Colonic mucosa (tissue), 4 donors: Measurements from ENCODE around the gene STOML3. TPM values are rescaled to one million over a fixed set of nuclear protein-coding genes. Genes with fewer than 3 reads are reported as not detected.

Source experiments
- DNase-seq: peaks from one replicate; pipeline ENCODE4 v3.0.0-alpha.2; 2020
- H3K27ac ChIP-seq: fragments of 200-600 bp; one replicate; pipeline ENCODE4 v1.8.0; 2021
- H3K27me3 ChIP-seq: fragments of 200-600 bp; one replicate; pipeline ENCODE4 v1.8.0; 2021
- H3K36me3 ChIP-seq: fragments of 200-600 bp; one replicate; pipeline ENCODE4 v1.8.0; 2021
- H3K4me1 ChIP-seq: fragments of 200-600 bp; one replicate; pipeline ENCODE4 v1.8.0; 2021; ENCODE audit warnings: mild to moderate bottlenecking
- H3K4me3 ChIP-seq: fragments of 200-600 bp; one replicate; pipeline ENCODE4 v1.8.0; 2021
- H3K9ac ChIP-seq, 2 donors: one replicate each; pipeline ENCODE4 v1.7.0; 2013; ENCODE audit warnings: control low read depth in 2 of 2, low read depth in 2 of 2, low read length in 2 of 2
- H3K9me3 ChIP-seq: fragments of 200-600 bp; one replicate; pipeline ENCODE4 v1.8.0; 2021
- intact Hi-C: fragments of 100-400 bp; cut with DNase I; formaldehyde crosslinking; loops from one replicate; pipeline ENCODE4 v1.14.1; 2022
- total RNA-seq, 2 donors: library from RNA; stranded (reverse); fragmentation: NEBNext Ultra II Directional in 1 of 2; extraction: Animal tissue kit (Norgen Biotek cat#: 25700) in 1 of 2; gene quantifications; one replicate each; pipeline ENCODE4 v1.2.1, GENCODE V29; 2021
- TF ChIP-seq, protein P1 (sequence below): fragments of 200-600 bp; IDR thresholded peaks from one replicate; pipeline ENCODE4 v1.8.0; 2022; ENCODE audit warnings: antibody characterized with exemption, mild to moderate bottlenecking
- donor health status: healthy.
- donor health status: DM: no; HTN: no; CAD: no.
- donor health status: DM: no; HTN: no; CAD: no.

STOML3 gene, protein sequence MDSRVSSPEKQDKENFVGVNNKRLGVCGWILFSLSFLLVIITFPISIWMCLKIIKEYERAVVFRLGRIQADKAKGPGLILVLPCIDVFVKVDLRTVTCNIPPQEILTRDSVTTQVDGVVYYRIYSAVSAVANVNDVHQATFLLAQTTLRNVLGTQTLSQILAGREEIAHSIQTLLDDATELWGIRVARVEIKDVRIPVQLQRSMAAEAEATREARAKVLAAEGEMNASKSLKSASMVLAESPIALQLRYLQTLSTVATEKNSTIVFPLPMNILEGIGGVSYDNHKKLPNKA
- total RNA-seq: not detected

DNA sequence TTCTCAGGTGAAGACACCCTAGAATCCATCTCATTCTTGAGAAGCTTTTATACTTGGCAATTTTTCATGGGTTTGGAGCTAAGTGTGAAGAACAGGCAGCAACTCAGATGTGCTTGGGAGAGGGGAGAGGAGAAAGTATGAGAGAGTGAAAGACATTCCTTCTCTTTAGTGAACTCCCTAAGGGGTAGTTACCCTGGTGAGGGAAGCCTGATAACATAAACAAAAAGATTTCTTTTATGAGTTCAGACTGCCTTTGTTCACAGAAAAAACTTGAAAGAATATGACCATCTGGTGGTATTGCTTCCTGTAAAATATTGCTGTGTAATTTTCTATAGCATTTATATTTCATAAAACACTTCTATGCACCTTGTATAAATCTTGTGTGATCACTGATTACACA is at the start of gene STOML3:
TSS of gene STOML3 (minus strand) at position 139 of the 400 bp plus-strand sequence. CDS start at position 29, 110 bp downstream.
- Histone ChIP-seq H3K9ac (no peak within 1 kb of the TSS), H3K9me3 (no peaks in the 10 kb centered on the region), H3K4me1 (no peaks in the 10 kb centered on the region), H3K27me3 (no peaks in the 10 kb centered on the region), H3K4me3 (no peak within 1 kb of the TSS), H3K36me3 (no peaks in the 10 kb centered on the region), H3K27ac (no peak within 1 kb of the TSS)
- TF ChIP-seq, protein P1, sequence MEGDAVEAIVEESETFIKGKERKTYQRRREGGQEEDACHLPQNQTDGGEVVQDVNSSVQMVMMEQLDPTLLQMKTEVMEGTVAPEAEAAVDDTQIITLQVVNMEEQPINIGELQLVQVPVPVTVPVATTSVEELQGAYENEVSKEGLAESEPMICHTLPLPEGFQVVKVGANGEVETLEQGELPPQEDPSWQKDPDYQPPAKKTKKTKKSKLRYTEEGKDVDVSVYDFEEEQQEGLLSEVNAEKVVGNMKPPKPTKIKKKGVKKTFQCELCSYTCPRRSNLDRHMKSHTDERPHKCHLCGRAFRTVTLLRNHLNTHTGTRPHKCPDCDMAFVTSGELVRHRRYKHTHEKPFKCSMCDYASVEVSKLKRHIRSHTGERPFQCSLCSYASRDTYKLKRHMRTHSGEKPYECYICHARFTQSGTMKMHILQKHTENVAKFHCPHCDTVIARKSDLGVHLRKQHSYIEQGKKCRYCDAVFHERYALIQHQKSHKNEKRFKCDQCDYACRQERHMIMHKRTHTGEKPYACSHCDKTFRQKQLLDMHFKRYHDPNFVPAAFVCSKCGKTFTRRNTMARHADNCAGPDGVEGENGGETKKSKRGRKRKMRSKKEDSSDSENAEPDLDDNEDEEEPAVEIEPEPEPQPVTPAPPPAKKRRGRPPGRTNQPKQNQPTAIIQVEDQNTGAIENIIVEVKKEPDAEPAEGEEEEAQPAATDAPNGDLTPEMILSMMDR: no peak
- intact Hi-C loops: no loop called here
- DNase-seq: no peak

DNA sequence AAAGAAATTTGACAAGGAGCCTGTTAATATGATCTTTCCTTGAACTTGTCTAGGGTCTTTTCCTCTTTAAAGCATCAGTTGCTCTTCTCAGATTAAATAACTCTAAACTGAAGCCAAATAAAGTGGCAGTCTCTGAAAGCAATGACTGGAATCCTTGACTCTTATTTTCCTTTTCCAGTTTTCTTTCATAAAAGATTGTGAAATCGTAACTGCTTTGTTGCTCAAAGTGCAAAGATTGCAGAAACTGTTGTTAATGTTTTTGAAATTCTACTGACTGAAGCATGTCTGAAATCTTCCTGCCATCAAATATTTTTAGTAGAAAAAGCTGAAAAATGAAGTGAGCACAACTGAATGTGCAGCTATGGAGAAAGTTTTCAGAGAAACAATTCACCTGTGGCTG is 49.6 kb upstream of the STOML3 start:
- no peak overlapping the region for H3K9ac ChIP-seq
- no peak for DNase-seq
- TF ChIP-seq, protein P1: no peak
- no peaks in the 10 kb centered on the region for H3K9me3 ChIP-seq
- intact Hi-C loops: no loop called here
- no peaks in the 10 kb centered on the region for H3K36me3 ChIP-seq
- no peak overlapping the region for H3K27ac ChIP-seq
- H3K27me3 ChIP-seq: no peaks in the 10 kb centered on the region
- H3K4me1 ChIP-seq: peaks cover under 1% of the 10 kb centered on the region
- no peak overlapping the region for H3K4me3 ChIP-seq

DNA sequence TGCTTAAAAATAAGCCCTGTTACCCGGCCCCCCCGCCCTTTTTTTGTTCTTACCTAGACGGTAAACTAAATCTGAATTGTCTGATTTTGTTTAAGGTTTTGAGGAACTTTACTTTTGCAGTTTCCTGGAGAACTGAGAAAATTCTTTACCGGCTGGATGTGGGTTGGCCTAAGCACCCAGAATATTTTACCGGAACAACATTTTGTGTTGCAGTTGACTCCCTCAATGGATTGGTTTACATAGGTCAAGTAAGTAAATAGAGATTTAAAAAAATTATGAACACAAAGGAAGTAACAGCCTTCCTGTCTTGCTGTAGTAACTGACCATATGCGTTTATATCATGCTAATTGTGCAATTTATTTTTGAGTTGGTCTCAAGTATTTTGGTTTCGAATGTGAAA is 48.4 kb upstream of the STOML3 start:
- TF ChIP-seq, protein P1: no peak

DNA sequence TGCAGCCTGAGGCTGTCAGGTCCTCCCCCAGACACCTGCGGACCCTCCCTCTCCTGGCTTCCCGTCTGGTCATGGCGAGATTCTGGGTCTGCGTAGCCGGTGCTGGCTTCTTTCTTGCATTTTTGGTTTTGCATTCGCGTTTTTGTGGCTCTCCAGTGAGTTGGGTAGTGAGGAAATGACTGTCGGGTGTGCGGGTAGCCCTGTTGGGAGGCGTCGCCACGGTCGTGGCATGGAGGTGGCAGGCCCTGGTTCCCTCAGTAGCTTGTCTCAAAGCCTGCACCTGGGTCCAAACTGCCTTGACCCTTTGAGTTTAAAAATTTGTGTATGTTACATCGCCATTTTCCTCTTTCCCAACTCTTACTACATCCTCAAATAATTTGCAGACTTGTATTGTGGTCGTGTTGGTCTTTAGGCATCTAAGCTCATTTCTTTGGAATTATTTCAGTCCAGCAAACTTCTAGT is 48.0 kb upstream of the STOML3 start:
- Histone ChIP-seq H3K4me1 (peaks cover 8% of the 10 kb centered on the region), H3K4me3 (peak overlapping the region; percentile 86), H3K27ac (peak overlapping the region; percentile 88), H3K36me3 (no peaks in the 10 kb centered on the region), H3K9ac (peak overlapping the region; percentile 74 to 98), H3K27me3 (no peaks in the 10 kb centered on the region), H3K9me3 (no peaks in the 10 kb centered on the region)
- TF ChIP-seq, protein P1: no peak
- intact Hi-C loops: no loop called here
- peak; percentile 46 for DNase-seq

More for the DNA sequence above, 48.4 kb upstream of the STOML3 start:
- Histone ChIP-seq H3K9ac (peak overlapping the region; percentile 74 to 98), H3K36me3 (no peaks in the 10 kb centered on the region), H3K4me1 (peaks cover 8% of the 10 kb centered on the region), H3K4me3 (peak overlapping the region; percentile 86), H3K27me3 (no peaks in the 10 kb centered on the region), H3K27ac (peak overlapping the region; percentile 88), H3K9me3 (no peaks in the 10 kb centered on the region)
- DNase-seq: no peak
- intact Hi-C loops: no loop called here

DNA sequence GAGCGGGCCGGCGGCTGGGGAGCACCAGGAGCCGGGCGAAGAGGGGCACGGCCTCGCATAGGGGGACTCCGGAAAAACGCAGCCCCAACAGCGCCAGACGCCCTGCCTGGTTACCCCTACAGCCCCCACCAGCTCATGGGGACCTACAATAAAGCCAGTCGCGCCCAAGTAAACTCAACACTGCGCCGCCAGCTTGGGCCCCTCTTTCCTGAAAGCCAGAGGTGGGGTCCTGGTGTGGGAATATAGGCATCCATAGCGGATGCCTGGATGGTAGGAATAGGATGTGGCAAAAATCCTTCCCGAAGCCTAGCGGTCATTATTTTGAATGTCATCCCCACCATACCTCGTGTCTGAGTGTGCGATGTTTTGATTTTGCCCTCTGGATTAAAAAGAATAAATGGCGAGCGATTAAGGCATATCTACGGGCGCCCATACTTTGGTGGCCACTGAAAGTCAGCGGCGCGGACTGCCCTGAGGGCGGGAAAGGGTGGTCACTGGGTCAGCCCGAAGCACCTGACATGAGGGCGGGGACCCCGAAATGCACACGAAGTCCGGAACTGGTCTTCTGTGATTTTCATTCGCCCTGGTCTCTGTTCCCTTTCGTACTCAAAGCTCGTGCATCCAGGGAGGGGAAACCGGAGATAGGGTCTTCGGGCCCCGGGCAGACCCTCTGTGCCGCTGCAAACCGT is 47.4 kb upstream of the STOML3 start, which contains the start of the genes NHLRC3 and PROSER1:
TSS of gene NHLRC3 (plus strand) at position 577 of the 689 bp plus-strand sequence. CDS start 184 bp downstream, outside the sequence.
TSS of gene PROSER1 (minus strand) at position 210 of the 689 bp plus-strand sequence. CDS start 847 bp downstream, outside the sequence.
- H3K9ac ChIP-seq: peak within 1 kb of the TSS; percentile 74 to 98
- DNase-seq: peak; percentile 91
- H3K9me3 ChIP-seq: no peaks in the 10 kb centered on the region
- H3K4me1 ChIP-seq: peaks cover 8% of the 10 kb centered on the region
- no peaks in the 10 kb centered on the region for H3K27me3 ChIP-seq
- H3K36me3 ChIP-seq: no peaks in the 10 kb centered on the region
- TF ChIP-seq, protein P1: no peak
- peak within 1 kb of the TSS; percentile 88 for H3K27ac ChIP-seq
- H3K4me3 ChIP-seq: peak within 1 kb of the TSS; percentile 86
- intact Hi-C loops: no loop called here
